DMS 273 (cell line): ENCODE results near the gene C7orf57.

Experiments used
- DNase-seq: peaks from one replicate; lab custom pipeline; 2025; ENCODE audit not compliant: unreplicated experiment; lab: John Stamatoyannopoulos, UW

The C7orf57 gene

GRCh38 chr7:48084727-48085432, 49.5 kb downstream of the C7orf57 start:
- no peak for DNase-seq

GRCh38 chr7:48085433-48085791, 50.1 kb downstream of the C7orf57 start:
- no peak for DNase-seq

- DNase-seq, result no peak
These were observed 50.6 kb downstream of the C7orf57 start for GRCh38 chr7:48085942-48086341.

GRCh38 chr7:48087349-48087748, 52.0 kb downstream of the C7orf57 start:
- no peak for DNase-seq

GRCh38 chr7:48088559-48089045, 53.3 kb downstream of the C7orf57 start:
- DNase-seq, result peak; percentile 77

GRCh38 chr7:48089046-48090003, 54.0 kb downstream of the C7orf57 start, which contains the start of gene UPP1:
TSS of gene UPP1 (plus strand) at chr7:48089265. CDS start at chr7:48094784, 5,519 bp downstream.
- DNase-seq, result peak; percentile 91

GRCh38 chr7:48090095-48090805, 54.9 kb downstream of the C7orf57 start:
- DNase-seq, result no peak

- DNase-seq, result no peak
These were observed 56.4 kb downstream of the C7orf57 start for GRCh38 chr7:48091506-48092433.

GRCh38 chr7:48094861-48095293, 59.5 kb downstream of the C7orf57 start:
- no peak for DNase-seq

- DNase-seq, result no peak
These were observed 60.9 kb downstream of the C7orf57 start for GRCh38 chr7:48096273-48096672.

- DNase-seq, result no peak
These were observed 62.3 kb downstream of the C7orf57 start for GRCh38 chr7:48097521-48098231.

- no peak for DNase-seq
These were observed 63.5 kb downstream of the C7orf57 start for GRCh38 chr7:48098846-48099245.

- no peak for DNase-seq
These were observed 64.4 kb downstream of the C7orf57 start for GRCh38 chr7:48099781-48100180.

- DNase-seq, result no peak
These were observed 66.0 kb downstream of the C7orf57 start for GRCh38 chr7:48101352-48101751.

- no peak for DNase-seq
These were observed 66.6 kb downstream of the C7orf57 start for GRCh38 chr7:48101968-48102367.

- DNase-seq, result no peak
These were observed 67.2 kb downstream of the C7orf57 start for GRCh38 chr7:48102530-48102929.

- no peak for DNase-seq
These were observed 69.7 kb downstream of the C7orf57 start for GRCh38 chr7:48105045-48105444.

- no peak for DNase-seq
These were observed 71.7 kb downstream of the C7orf57 start for GRCh38 chr7:48106906-48107659.
